H1 (cell line): ENCODE measurements around the gene PLA2G4E. TPM values are rescaled to one million over a fixed set of nuclear protein-coding genes. Genes with fewer than 3 reads are reported as not detected.

Experiments
- BCL11A ChIP-seq, 2 experiments: IDR thresholded peaks; one replicate each; pipeline ENCODE4 v1.6.1; 2011; ENCODE audit warnings: low read depth in 2 of 2, low read length in 2 of 2, mild to moderate bottlenecking in 2 of 2
- CEBPB ChIP-seq: IDR thresholded peaks from 2 replicates; pipeline ENCODE4 v1.6.1; 2012; ENCODE audit warnings: low read depth, low read length
- CHD1 ChIP-seq: IDR thresholded peaks from 2 replicates; pipeline ENCODE4 v1.6.1; 2012; ENCODE audit warnings: low read depth, low read length, improper control_type of control experiment
- JUN ChIP-seq: IDR thresholded peaks from 2 replicates; pipeline ENCODE4 v1.6.1; 2011; ENCODE audit warnings: low read depth, mild to moderate bottlenecking, improper control_type of control experiment, low read length
- JUND ChIP-seq: IDR thresholded peaks from 2 replicates; pipeline ENCODE4 v1.6.1; 2011; ENCODE audit warnings: mild to moderate bottlenecking, improper control_type of control experiment, low read length
- KDM1A ChIP-seq: fragments of 200-600, 300-600 bp; sonication (generic); IDR thresholded peaks from 2 replicates; pipeline ENCODE4 v1.7.1; 2016; ENCODE audit warnings: mild to moderate bottlenecking, low read length, borderline replicate concordance
- TBP ChIP-seq: IDR thresholded peaks from 2 replicates; pipeline ENCODE4 v1.6.1; 2011; ENCODE audit warnings: low read depth, low read length, improper control_type of control experiment
- TEAD4 ChIP-seq: IDR thresholded peaks from 2 replicates; pipeline ENCODE4 v1.6.1; 2012; ENCODE audit warnings: low read depth, low read length, inconsistent platforms, mixed read lengths
- polyA plus RNA-seq, 7 experiments: library from polyadenylated mRNA; depleted of rRNA in 3 of 7; stranded (reverse) in 5 of 7; unstranded in 2 of 7; fragments of >200 nt in 5 of 7; fragments of 200-250 nt in 2 of 7; gene quantifications; 1 replicate in 5 of 7; 2 replicates in 1 of 7; 4 replicates in 1 of 7; pipeline versions ENCODE4 v1.2.1 to v1.2.3, GENCODE V29; 2011 to 2013; ENCODE audit warnings: missing spikeins in 2 of 7, mixed read lengths in 2 of 7
- total RNA-seq: library from RNA; stranded (reverse); fragmentation: NEBNext Ultra II Directional; extraction: Animal tissue kit (Norgen Biotek cat#: 25700); gene quantifications from 2 replicates; pipeline ENCODE4 v1.2.1, GENCODE V29; 2021

PLA2G4E gene
- total and polyA plus RNA-seq, 2 of the 8 experiments (the other 6 are each of a cell fraction or from before 2014, with no cell fraction given): 0.03 TPM; not detected in 1

- TF ChIP-seq CHD1: no peak
- no peak for TF ChIP-seq JUN
- no peak for TF ChIP-seq JUND
- no peak for TF ChIP-seq TBP
- no peak for TF ChIP-seq BCL11A (IDR thresholded peaks at IDR 0.05; ENCODE audit: low read depth in 2 of 2, low read length in 2 of 2)
- no peak for TF ChIP-seq TEAD4
- no peak for TF ChIP-seq CEBPB
- no peak for TF ChIP-seq KDM1A
Observed at GRCh38 chr15:41974041-41974440, 46.8 kb downstream of the PLA2G4E start (continued).
